Measurements from ENCODE around the gene TARP.
"Not testable (repeated sequence)": the region's sequence is repeated elsewhere in the genome, so short reads cannot be mapped to it uniquely, and the experiment has no call there.

The TARP gene

GRCh38 chr7:38257350-38257677 is 16.1 kb downstream of the TARP start:
- intact Hi-C loops (cut with micrococcal nuclease), result no loop called here
- H3K36me3 ChIP-seq, result no peaks in the 10 kb centered on the region
- H3K4me1 ChIP-seq, result no peaks in the 10 kb centered on the region
- H3K9me3 ChIP-seq (replicated peaks), result no peaks in the 10 kb centered on the region
- no peak for DNase-seq
- H3K4me3 ChIP-seq, result no peak overlapping the region
- H3K27me3 ChIP-seq (ENCODE audit: low read depth), result no peaks in the 10 kb centered on the region
- no peak overlapping the region for H3K27ac ChIP-seq (replicated peaks)
- no peak for TF ChIP-seq CTCF (IDR thresholded peaks at IDR 0.05; ENCODE audit: borderline replicate concordance)

GRCh38 chr7:38249849-38250248 is 23.6 kb downstream of the TARP start:
- H3K36me3 ChIP-seq; intact Hi-C loops (cut with micrococcal nuclease); DNase-seq; H3K27ac ChIP-seq (replicated peaks); H3K4me1 ChIP-seq; H3K27me3 ChIP-seq (ENCODE audit: low read depth); H3K9me3 ChIP-seq (replicated peaks); H3K4me3 ChIP-seq: not testable (repeated sequence)

- TF ChIP-seq CTCF (IDR thresholded peaks at IDR 0.05; ENCODE audit: borderline replicate concordance), result no peak
- intact Hi-C loops (cut with micrococcal nuclease), result no loop called here
- no peak for DNase-seq
Measured at GRCh38 chr7:38248069-38248567, 25.3 kb downstream of the TARP start.

GRCh38 chr7:38245409-38245977 is 27.9 kb downstream of the TARP start:
- Histone ChIP-seq H3K27ac (replicated peaks) (no peak overlapping the region), H3K27me3 (ENCODE audit: low read depth) (no peaks in the 10 kb centered on the region), H3K4me3 (no peak overlapping the region), H3K9me3 (replicated peaks) (no peaks in the 10 kb centered on the region), H3K36me3 (no peaks in the 10 kb centered on the region), H3K4me1 (no peaks in the 10 kb centered on the region)
- DNase-seq, result no peak
- TF ChIP-seq CTCF (IDR thresholded peaks at IDR 0.05; ENCODE audit: borderline replicate concordance), result no peak
- intact Hi-C loops (cut with micrococcal nuclease), result no loop called here

More at GRCh38 chr7:38248069-38248567, 25.3 kb downstream of the TARP start:
- Histone ChIP-seq H3K4me1 (no peaks in the 10 kb centered on the region), H3K9me3 (replicated peaks) (no peaks in the 10 kb centered on the region), H3K27me3 (ENCODE audit: low read depth) (no peaks in the 10 kb centered on the region), H3K27ac (replicated peaks) (no peak overlapping the region), H3K36me3 (no peaks in the 10 kb centered on the region), H3K4me3 (no peak overlapping the region)

- Histone ChIP-seq H3K27ac (replicated peaks) (no peak overlapping the region), H3K4me1 (no peaks in the 10 kb centered on the region), H3K36me3 (no peaks in the 10 kb centered on the region), H3K4me3 (no peak overlapping the region), H3K27me3 (ENCODE audit: low read depth) (no peaks in the 10 kb centered on the region), H3K9me3 (replicated peaks) (no peaks in the 10 kb centered on the region)
- no peak for DNase-seq
- intact Hi-C loops (cut with micrococcal nuclease), result no loop called here
- no peak for TF ChIP-seq CTCF (IDR thresholded peaks at IDR 0.05; ENCODE audit: borderline replicate concordance)
Measured at GRCh38 chr7:38244516-38244915, 28.9 kb downstream of the TARP start.

- H3K27me3 ChIP-seq (ENCODE audit: low read depth); H3K9me3 ChIP-seq (replicated peaks); DNase-seq; H3K27ac ChIP-seq (replicated peaks); H3K36me3 ChIP-seq; intact Hi-C loops (cut with micrococcal nuclease); H3K4me1 ChIP-seq; H3K4me3 ChIP-seq: not testable (repeated sequence)
Measured at GRCh38 chr7:38243345-38243744, 30.1 kb downstream of the TARP start.

Data from left ventricle myocardium inferior (tissue), 1 donor.